D721Med (cell line): ENCODE measurements around the gene SHISA4.
A peak's percentile ranks its signal among the peaks of the same experiment; 100 is the strongest.

Experiments
- DNase-seq: peaks from one replicate; pipeline ENCODE4 v3.0.0; 2011; ENCODE audit warnings: low spot score; ENCODE audit not compliant: insufficient read length
- FAIRE-seq: peaks from 2 replicates; lab custom pipeline; 2011; peaks lifted over from hg19 to GRCh38; lab: Jason Lieb, UNC
- TF ChIP-seq, protein P1 (sequence below): IDR thresholded peaks from 2 replicates; pipeline ENCODE4 v1.5.1; 2012; ENCODE audit warnings: mild to moderate bottlenecking, control low read depth; ENCODE audit not compliant: insufficient read depth; ENCODE audit errors: missing control alignments

Gene SHISA4

DNA sequence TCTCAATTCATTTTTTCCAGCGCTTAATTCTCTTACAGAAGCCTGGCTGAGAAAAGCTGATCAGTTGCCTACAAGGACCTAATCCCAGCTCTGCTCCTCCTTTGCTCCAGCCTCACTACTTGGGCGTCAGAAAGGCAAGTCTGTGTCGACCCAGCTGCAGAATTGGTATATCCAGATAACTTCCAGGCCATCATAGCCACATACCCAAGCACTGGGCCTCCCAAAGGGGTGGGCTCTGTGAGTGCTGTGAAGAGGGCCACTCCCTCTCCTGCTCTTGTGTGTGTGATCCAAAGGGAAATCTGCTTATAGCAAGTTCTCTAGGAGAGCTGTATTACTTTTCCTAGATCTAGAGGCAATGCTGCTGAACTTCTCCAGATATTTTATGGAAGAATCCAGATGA lies 39.6 kb downstream of the SHISA4 start:
- TF ChIP-seq, protein P1, sequence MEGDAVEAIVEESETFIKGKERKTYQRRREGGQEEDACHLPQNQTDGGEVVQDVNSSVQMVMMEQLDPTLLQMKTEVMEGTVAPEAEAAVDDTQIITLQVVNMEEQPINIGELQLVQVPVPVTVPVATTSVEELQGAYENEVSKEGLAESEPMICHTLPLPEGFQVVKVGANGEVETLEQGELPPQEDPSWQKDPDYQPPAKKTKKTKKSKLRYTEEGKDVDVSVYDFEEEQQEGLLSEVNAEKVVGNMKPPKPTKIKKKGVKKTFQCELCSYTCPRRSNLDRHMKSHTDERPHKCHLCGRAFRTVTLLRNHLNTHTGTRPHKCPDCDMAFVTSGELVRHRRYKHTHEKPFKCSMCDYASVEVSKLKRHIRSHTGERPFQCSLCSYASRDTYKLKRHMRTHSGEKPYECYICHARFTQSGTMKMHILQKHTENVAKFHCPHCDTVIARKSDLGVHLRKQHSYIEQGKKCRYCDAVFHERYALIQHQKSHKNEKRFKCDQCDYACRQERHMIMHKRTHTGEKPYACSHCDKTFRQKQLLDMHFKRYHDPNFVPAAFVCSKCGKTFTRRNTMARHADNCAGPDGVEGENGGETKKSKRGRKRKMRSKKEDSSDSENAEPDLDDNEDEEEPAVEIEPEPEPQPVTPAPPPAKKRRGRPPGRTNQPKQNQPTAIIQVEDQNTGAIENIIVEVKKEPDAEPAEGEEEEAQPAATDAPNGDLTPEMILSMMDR: no peak
- DNase-seq (no peak), FAIRE-seq (peak; percentile 96)

- TF ChIP-seq, protein P1: no peak
- DNase-seq (no peak), FAIRE-seq (no peak)
These were observed 41.4 kb downstream of the SHISA4 start for GRCh38 chr1:201930137-201930536.

DNA sequence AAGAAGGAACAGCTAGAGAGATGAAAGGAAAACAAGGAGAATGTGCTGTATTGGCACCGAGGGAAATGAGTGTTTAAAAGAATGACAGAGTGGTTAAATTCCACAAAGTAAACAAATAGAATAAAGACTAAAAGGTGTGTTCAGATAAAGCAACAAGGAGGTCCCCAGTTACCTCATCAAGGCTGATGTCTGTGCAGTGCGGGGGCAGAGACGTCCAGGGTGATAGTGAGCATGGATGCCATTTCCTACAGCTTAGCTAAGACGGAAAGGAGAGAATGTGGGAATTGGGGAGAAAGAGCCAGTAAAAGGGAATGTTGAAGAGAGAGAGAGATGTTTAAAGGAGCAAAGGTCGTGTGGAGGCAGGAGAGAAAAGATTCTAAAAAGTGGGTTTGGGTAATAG lies 42.1 kb downstream of the SHISA4 start:
- TF ChIP-seq, protein P1: no peak
- DNase-seq: no peak
- FAIRE-seq: no peak

DNA sequence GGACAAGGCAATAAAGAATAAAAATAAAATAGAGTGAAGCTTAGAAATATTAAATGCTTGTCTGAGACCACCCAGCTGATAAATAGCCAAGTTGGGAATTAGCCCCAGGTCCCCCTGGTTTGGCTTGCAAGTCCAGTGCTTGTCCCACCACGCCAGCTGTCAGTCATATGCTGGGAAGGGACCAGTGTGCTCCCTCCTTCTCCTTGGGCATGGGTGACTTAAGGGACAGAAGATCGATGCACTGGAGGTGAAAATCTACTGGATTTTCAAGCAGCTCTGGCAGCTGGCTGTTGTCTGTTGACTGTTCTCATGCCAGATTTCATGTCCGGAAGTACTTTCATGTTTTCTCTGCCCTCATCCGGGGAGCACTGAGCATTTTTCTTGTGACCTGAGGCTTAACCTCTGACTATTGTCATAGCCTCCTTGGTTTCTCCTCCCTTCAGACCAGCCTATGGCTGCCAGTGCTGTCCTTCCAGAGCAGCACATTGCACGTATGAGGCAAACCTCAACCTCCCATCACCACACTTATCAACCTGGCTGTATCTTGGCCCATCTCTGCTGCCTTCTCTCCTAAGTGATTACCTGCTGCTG lies 45.2 kb downstream of the SHISA4 start:
- no peak for DNase-seq
- no peak for FAIRE-seq
- TF ChIP-seq, protein P1: no peak

DNA sequence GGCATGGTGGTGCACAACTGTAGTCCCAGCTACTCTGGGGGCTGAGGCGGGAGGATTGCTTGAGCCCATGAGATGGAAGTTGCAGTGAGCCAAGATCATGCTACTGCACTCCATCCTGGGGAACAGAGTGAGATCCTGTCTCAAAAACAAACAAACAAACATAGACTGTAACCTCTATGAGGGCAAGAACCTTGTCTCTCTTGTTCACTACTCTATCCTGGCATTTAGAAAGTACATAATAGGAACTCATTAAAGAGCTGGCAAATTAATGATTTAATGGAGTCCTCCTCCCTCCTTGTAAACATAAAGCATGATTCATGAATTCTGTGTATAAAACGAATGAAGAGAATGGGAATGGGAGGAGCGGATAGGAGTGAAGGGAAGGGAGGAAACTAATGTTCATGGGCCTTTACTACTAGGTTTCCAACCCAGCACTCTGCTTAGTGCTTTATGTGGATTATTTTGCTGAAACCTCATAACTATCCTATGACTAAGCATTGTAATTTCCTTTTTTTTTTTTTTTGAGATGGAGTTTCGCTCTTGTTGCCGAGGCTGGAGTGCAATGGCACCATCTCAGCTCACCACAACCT lies 49.0 kb downstream of the SHISA4 start:
- TF ChIP-seq, protein P1: no peak
- DNase-seq: no peak
- no peak for FAIRE-seq

DNA sequence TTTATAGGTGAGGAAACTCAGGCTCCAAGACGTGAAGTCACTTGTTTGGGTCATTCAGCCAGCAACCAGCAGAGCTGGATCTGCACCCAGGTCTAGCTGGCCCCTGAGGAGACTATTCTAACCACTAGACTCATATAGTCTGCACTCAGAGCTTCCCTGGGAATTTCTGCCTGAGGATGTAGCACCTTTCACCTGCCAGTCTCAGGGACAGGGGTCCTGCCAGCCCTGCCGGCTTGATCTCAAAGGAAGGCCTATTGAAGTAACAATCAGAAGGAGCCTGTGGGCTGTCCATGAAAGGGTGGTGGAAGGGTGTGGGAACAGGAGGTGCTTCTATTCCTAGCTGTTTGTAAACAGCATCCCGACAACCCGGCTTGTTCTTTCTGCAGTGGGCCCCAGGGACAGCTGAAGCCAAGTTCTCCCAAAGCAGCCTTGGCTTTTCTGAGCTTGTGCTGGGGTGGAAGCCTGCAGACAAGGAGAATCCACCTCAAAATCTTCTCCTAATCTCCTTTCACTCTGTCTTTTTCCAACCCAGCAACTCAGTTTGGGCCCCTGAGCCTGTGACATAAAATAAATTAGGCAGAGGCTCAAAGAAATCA lies 49.8 kb downstream of the SHISA4 start:
- TF ChIP-seq, protein P1: no peak
- no peak for DNase-seq
- FAIRE-seq: no peak

DNA sequence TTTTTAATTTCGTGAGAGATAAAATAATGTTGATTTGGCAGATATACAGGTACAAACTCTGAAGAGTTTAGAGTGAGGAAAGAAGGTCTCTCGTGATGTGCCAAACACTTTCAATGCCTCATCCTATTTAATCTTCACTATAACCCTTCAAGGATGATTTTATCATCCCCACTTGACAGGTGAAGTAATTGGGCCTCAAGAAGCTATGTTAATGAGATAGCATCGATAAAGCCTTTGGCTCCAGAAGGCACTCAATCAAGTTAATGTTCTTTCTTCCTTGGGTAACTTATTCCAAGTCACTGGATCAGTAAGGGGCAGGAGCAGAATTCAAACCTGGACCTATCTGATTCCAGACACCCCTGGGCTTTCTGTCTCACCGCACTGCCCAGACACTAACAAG lies 50.5 kb downstream of the SHISA4 start:
- TF ChIP-seq, protein P1: no peak
- DNase-seq: no peak
- FAIRE-seq: peak; percentile 99
